HG02798 (cell line): ENCODE results near the gene KIRREL2.

Source experiments
- ATAC-seq: cut with Tn5 transposase; IDR thresholded peaks from one replicate; pipeline ENCODE4 v1.9.1; 2021; ENCODE audit warnings: mild to moderate bottlenecking; ENCODE audit not compliant: unreplicated experiment, poor library complexity

KIRREL2 gene

DNA sequence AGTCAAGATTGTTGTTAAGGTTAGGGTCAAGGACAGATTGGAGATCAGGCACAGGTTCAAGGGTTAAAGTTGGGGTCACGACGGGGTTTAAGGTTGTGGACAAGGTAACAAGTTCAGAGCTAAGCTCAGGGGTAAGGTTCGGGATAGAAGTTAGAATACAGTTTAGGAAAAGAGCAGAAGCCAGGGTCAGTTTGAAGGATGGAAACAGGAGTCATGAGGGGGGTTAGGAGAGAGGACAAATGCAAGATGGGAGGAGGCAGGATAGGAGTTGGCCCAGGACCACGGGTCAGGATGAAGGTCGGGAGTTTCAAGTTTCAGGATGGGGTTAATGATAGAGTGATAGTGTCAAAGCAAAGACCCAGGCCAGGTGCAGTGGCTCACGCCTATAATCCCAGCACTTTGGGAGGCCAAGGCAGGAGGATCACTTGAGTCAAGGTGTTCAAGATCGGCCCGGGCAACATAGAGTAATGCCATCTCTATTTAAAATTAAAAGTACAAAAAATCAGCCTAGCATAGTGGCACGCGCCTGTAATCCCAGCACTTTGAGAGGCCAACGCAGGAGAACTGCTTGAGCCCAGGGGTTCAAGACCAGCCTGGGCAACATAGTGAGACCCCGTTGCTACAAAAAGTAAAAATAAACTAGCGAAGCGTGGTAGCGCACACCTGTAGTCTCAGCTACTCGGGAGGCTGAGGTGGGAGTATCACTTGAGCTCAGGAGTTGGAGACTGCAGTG, 12.1 kb upstream of the KIRREL2 start:
- ATAC-seq: no peak

DNA sequence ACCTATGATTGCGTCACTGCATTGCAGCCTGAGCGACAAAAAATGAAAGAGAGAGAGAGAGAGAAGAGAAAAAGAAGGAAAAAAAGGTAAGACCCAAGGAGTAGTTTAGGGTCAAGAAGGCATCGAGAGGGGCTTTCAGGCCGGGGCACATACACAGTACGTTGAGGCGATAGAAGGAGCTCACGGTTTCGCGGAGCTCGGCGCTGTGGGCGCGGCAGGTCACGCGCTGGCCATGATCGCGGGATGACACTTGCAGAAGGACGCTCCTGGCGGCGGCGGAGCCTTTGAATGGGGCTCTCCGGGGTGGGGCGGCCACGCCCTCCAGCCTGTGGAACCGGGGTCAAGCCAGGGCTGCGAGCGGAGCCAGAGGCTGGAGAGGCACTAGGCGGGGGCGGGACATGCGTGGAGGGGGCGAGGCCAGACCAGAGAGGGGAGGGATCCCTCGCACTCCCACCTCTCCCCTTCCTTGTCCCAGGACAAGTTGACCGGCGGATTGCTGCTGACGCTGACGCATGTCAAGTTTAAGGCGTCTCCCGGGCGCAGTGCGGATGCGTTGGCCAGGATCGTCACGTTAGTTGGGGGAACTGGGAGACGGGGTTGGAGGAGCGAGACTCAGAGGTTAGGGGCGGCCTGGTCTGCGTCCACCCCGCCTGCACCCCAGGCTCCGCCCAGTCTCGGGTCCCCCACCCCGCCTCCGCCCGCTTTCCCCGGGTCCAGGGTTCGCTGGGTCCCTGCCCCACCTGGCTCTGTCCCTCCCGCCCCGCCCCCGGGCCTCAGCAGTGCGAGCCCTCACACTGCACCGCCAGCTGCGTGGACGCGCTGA, 11.3 kb upstream of the KIRREL2 start:
- no peak for ATAC-seq

DNA sequence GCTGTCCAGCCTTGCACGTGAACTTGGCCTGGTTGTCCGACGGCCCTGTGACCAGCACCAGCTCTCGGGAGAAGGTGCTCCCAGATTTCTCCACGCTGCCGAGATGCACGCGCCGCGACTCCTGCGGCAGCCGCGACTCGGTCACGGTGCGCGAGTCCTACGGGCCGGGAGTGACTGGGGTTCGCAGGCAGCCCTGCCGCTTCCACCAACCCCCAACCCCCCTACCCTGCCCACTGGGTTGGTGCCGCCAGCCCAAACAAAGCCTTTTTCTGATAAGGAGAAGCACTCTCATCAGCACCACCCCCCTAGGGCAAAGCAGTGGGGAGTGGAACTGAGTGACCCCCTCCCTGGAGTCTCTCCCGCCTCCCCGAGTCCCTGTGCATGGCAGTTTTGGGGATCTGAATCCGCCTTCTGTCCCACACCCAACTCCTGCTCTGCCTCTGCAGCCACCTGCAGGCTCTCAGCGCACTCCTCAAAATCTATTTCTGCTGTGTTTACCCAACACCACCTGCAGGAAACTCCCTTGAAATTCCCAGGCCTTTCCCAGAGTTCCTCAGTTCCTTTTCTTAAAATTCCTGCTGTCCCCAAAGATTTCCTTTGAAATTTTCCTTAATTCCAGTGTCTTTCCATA, 10.6 kb upstream of the KIRREL2 start:
- ATAC-seq: no peak

DNA sequence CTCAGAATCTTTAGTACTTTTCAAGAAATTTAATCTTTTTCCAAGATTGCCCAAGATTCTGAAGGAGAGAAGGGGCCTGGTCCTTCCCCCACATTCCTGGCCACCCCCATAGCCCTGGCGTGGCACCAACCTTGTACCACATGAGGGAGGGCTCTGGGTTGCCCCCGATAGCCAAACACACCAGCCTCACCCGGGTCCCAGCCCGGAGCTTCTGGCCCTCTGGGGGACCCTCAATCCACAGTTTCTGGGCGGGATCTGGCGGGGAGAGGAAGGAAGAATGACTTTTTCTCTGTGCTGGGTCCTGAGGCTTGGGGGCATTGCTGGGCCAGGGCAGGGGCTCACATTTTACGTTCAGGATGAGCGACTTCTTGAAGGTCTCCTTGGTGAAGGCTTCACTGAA, 8.8 kb upstream of the KIRREL2 start:
- no peak for ATAC-seq

DNA sequence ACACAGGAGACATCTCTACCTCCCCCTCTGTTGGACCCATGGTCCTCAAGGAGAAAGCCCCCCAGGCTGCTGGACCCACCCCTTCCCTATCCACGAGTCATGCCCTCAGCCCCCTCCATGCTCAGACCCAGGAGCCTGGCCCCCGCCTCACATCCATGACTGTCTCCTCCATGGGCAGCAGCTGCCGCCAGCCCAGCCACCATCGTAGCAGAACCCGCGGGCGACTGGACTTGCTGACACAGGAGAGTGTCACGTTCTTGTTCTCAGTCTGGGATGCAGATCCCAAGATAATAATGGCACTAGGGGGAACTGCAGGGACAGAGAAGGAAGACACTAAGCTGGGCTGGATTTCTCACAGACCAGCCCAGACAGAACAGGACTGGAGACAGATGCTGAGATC, 8.2 kb upstream of the KIRREL2 start:
- no peak for ATAC-seq

DNA sequence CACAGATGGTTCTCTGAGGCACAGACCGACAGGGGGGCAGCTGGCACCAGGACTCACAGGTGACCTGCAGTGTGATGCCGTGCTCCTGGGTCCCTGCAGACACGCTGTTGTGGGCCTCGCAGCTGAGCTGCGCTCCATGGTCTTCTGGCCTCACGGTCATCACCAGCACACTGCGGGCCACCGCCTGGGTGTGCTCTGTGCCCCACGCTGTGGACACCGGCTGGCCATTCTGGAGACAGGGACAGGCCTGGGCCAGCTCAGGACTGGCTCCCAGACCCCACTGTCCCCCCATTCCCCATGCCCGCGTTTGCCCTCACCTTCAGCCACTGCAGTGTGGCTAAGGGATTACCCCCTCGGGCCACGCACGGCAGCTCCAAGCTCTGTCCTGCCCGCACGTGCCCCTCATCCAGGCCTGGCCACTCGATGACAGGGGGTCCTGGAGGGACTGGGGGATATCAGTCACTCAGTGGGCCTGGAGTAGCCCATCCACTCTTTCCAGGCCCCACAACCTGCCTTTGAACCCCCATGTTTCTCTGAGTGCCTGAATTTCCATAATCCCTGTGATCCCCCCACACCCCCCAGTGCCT, 7.7 kb upstream of the KIRREL2 start:
- no peak for ATAC-seq

DNA sequence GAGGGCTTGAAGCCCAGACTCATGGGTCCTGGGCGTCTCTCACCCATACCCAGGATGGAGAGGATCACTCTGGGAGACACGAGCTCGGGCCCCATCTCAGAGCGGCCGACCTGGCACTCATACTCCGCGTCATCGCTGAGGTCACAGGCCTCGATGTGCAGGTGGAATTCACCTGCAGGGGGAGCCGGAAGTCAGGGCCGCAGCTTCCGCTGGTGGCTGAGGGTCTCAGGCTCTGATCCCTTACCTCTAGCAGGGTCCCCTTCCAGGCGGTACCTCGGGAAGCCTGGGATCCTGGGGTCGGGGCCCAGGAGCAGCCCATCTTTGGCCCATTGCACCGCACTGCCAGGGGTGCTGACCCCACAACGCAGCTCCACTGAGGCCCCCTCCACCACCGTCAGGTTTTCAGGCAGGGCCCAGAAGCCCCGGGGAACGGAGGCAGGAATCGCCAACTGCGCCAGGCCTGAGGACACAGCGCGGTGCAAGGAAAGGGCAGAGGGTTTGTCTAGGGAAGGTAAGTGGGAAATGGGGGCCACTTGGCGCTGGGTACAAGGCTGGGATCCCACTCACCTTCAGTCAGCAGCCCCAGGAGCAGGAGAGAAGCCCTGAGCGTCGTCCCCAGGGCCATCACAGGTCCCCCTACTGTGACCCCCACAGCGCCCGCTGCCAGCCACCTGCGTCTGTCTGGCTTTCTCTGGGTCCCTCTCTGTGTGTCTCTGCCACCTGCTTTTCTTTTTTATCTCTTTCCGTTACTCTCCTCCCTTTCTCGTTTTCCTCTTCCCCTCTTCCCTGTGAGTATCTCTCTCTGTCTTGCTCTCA, 5.3 kb upstream of the KIRREL2 start:
- ATAC-seq: no peak

DNA sequence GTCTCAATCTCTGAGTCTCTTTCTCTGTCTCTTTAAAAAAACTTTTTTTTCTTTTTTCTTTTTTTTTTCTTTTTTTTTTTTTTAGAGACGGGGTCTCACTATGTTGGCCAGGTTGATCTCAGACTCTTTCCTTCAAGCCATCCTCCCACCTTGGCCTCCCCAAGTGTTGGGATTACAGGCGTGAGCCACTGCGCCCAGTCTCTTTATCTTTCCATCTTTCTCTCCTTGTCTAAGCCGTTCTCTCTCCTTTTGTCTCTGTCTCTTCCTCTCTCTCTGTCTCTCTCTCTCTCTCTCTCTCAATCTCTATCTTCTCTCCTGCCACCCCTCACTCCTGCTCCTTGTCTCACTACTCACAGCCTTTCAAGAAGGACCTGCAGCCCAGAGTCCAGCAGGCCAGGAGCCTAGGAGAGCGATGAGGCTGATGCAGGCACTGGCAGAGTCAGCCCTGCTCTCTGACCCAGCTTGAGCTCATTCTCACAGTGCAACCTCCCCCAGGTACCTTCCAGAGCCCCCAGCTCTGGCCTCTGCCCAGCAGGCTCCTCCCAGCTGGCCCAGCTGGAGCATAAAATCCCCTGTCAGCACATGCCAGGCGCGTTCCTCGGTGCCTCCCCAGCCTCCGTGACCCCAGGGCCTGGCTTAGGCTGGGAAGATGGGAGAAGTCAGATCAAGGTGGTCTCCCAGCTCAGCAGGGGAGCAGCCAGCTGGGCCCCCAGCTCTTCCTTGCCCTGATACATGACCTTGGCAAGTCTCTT, 4.5 kb upstream of the KIRREL2 start, which contains the start of gene NPHS1:
TSS of gene NPHS1 (minus strand) at position 476 of the 752 bp plus-strand sequence. CDS start 667 bp downstream, outside the sequence.
- ATAC-seq: no peak

DNA sequence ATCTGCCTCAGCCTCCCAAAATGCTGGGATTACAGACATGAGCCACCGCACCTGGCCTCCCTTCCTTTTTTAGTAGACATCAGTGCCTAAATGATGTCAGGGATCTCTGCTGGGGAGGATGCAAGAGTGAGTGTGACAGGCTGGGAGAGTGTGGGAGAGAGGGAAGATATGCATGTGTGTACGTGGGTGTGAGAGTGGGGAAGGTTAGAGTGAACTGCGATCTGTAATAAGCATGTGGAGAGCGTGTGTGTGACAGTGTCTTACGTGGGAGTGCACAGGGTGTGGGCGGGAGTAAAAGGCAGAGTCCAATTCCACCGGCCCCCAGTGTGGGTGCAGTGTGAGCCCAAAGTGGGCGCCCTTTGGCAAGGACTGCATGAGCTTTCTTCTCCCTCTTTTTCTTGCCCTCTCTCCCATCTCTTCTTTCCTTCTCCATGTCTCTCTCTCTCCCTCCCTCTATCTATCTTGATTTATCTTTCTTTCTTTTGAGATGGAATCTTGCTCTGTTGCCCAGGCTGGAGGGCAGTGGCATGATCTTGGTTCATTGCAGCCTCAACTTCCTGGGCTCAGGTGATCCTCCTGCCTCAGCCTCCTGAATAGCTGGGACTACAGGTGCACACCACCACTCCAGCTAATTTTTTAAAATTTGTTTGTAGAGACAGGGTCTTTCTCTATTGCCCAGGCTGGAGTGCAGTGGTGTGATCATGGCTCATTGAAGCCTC, 3.5 kb upstream of the KIRREL2 start:
- no peak for ATAC-seq

DNA sequence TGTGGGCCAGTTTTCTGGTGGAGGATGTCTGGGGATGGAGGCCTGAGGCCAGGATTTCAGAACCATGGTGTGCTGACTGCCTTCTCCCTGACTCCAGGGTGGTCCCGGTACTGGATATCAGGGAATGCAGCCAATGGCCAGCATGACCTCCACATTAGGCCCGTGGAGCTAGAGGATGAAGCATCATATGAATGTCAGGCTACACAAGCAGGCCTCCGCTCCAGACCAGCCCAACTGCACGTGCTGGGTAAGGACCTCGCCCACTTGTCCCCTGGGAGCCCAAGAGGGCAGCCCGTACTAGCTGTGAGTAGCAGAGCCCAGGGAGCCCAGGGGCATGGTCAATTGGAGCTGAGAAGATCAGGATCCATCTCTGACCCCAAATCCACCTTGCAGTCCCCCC, 1.6 kb downstream of the KIRREL2 start:
- ATAC-seq: no peak

DNA sequence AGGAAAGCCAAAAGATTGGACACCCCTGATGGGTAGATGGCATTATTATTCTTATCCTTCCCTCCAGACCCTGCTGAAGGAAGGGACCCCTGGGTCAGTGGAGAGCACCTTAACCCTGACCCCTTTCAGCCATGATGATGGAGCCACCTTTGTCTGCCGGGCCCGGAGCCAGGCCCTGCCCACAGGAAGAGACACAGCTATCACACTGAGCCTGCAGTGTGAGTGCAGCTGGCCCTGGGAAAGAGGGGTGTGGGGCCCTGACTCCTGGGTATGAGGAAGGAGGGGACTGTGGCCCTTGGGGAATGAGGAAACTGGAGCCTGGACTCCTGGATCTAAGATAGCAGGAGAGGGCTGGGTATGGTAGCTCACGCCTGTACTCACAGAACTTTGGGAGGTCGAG, 2.7 kb downstream of the KIRREL2 start:
- ATAC-seq: no peak

DNA sequence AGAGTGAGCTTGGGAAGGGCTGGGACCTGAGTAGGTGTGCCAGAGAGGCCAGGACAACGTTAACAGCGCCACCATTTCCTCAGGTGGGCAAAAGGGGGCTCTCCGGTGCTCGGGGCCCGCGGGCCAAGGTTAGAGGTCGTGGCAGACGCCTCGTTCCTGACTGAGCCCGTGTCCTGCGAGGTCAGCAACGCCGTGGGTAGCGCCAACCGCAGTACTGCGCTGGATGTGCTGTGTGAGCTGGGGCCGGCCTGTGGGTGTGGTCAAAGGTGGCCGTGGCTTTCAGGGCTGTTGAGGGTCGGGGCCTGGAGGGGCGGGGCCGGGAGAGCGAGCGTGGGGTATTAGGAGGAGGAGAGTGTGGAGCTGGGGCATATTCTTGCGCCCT, 3.7 kb downstream of the KIRREL2 start:
- ATAC-seq: no peak

DNA sequence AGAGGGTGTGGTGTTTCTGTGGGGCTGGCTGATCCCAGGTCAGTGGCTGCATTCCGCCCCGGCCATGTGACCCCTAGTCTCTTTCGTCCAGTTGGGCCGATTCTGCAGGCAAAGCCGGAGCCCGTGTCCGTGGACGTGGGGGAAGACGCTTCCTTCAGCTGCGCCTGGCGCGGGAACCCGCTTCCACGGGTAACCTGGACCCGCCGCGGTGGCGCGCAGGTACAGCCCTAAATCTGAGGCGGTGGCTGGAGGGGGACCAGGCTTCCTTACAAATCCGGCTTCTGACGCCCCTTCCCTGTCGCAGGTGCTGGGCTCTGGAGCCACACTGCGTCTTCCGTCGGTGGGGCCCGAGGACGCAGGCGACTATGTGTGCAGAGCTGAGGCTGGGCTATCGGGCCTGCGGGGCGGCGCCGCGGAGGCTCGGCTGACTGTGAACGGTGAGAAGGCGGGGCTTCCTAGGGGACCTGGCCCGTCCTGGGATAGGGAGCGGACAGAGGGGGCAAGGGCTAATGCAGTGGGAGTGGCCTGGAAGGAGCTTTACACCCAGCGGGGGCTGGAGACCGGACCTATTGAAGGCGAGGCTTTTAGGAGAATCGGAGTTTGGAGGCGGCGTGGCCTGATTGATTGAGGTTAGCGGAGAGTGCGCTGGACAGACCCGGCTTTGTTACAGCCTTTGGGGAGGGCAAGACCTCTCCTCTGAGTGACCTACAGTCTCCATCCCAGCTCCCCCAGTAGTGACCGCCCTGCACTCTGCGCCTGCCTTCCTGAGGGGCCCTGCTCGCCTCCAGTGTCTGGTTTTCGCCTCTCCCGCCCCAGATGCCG, 4.3 kb downstream of the KIRREL2 start:
- ATAC-seq: no peak

DNA sequence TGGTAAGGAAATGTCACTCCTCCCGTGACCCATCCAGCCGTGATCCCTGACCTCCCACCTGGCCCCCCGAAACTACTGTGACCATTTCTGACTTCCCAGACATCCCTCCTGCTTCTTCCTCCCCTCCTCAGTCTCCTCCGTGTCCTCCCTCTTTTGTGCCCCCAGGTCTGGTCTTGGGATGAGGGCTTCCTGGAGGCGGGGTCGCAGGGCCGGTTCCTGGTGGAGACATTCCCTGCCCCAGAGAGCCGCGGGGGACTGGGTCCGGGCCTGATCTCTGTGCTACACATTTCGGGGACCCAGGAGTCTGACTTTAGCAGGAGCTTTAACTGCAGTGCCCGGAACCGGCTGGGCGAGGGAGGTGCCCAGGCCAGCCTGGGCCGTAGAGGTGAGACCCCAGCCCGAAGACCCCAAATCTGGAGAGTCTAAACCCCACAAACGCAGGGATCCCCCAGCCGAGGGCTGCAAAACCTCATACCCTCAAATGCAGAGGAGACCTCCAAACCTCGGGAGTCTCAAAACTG, 5.0 kb downstream of the KIRREL2 start:
- ATAC-seq: no peak

DNA sequence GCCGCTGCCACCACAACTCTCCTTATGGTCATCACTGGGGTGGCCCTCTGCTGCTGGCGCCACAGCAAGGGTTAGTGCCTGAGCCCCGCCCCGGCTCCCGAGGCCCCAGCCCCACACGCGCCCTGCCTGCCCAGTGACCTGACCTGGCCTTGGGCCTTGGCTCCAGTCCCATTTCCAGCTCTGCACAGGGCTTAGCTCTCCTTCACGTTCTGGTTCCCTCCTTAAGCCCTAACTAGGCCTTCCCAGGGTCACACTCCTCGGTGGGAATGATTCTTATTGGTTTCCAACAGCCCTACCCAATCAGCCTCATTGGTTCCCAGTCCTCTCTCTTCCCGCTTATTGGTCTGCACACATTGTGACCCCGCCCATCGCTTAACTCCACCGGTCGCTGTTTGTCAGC, 5.8 kb downstream of the KIRREL2 start:
- ATAC-seq: no peak

DNA sequence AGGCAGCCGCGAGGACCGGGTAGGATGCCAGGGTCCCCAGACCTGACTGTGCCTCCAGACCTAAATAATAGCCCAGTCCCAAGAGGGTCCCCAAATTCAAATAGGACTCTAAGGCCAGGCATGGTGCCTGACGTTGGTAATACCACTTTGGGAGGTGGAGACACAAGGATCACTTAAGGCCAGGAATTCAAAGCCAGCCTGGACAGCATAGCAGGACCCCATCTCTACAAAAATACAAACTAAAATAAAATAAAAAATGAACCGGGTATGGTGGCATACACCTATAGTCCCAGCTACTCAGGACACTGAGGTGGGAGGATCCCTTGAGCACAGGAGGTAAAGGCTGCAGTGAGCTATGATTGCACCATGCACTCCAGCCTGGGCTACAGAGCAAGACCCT, 6.3 kb downstream of the KIRREL2 start:
- ATAC-seq: no peak

DNA sequence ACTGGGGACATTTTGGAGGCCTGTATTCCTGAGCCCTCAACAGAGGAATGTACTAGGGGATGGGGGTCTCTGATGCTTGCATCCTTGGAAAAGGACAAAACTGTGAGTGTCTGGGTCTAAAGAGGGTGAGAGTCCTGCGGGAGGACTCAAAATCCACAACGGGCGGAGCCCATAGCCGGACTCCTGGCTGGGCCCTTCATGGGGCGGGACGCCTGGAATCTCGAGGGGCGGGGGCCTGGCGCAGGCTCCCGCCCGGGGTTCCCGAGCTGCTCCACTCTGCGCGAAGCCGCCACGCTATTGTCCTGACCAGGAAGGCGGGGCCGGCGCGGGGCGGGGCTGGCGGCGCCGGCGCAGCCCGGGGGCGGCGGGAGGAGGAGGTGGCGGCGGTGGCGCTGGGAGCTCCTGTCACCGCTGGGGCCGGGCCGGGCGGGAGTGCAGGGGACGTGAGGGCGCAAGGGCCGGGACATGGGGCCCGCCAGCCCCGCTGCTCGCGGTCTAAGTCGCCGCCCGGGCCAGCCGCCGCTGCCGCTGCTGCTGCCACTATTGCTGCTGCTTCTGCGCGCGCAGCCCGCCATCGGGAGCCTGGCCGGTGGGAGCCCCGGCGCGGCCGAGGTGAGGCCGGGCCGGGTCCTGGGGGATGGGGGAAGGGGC, 11.6 kb downstream of the KIRREL2 start, which contains the start of gene APLP1:
TSS of gene APLP1 (plus strand) at position 403 of the 651 bp plus-strand sequence. CDS start at position 466, 63 bp downstream.
- ATAC-seq: no peak
